Measurements from ENCODE around the gene TMEM181.
"Not testable (repeated sequence)": the region's sequence is repeated elsewhere in the genome, so short reads cannot be mapped to it uniquely, and the experiment has no call there.

TMEM181 gene

DNA sequence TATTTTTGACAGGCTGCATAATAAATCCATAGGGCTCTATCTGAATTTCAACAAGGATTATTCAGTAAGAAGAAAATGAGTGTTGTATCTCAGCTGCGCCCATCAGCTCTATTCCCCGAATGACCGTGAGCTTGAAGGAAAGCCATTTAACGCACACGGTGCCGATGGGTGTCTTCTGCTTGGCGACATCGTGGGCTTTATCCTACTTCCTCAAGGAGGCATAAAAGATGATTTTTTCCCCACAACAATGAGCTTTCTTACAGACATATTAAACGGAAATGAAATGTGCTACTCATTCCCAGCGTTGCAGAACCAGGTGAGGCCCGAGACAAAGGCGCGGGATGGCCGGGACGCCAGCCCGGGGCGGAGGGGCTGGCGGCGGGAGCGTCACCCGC, 83.9 kb downstream of the TMEM181 start:
- H3K4me1 ChIP-seq (ENCODE audit: control insufficient read depth, insufficient read depth, low read length, poor library complexity, severe bottlenecking), result peaks cover 22% of the 10 kb centered on the region
- H3K9me3 ChIP-seq (ENCODE audit: control insufficient read depth, low read length), result no peaks in the 10 kb centered on the region
- 8 to 9% methylated on average over 17 to 18 of the region's 21 CpGs for WGBS, 2 experiments (ENCODE audit: insufficient coverage in 2 of 2)
- H3K36me3 ChIP-seq (ENCODE audit: control insufficient read depth, insufficient read depth, low read length), result peaks cover 20% of the 10 kb centered on the region
- H3K4me3 ChIP-seq (ENCODE audit: extremely low read depth, insufficient read depth, low read length, poor library complexity, severe bottlenecking), result peak overlapping the region; percentile 92
- peak overlapping the region; percentile 90 for H3K27ac ChIP-seq (ENCODE audit: low read depth, low read length, severe bottlenecking)

DNA sequence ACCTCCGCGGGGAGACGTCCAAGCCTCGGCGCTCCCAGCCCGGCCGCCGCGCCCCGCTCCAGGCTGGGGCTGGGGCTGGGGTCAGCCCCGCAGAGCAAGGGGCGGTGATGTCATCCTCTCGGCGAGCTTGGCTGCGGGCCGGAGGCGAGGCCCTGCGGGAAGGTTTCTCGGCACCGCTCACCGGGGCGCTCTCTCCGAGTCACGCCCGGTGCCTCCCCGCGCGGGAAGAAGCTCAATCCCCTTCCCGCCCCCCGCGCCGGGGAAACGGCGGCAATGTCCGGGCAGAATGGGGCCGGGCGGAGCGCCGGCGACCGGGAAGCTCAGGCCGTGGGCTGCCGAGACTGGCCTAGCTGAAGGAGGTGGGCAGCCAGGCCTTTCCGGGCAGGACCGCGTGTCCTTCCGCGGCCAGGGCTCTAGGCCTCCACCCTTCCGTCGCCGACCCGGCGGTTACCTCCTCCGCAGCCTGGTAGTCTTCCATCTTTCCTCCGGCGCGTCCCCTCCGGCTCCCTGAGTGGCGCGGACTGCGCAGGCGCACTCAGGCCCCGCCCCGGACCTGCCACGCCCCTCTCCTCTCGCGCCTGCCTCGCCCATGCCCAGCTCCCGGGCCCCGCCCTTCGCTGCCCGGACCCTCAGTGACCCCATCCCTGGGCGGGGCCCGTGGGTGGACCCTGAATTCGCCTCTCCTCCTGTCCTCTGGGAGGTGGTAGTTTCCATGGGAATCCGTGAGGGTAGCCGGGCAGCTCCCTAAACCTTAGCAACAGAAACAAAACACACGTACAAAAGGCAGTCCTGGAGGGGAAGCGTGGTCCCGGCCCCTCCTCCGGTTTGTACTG, 84.6 kb downstream of the TMEM181 start, which contains the start of gene DYNLT1:
Gene DYNLT1, minus strand, starts transcription at position 513 of the 833 bp plus-strand sequence. Its CDS starts 35 bp downstream, at position 478.
- peak within 1 kb of the TSS; percentile 90 for H3K27ac ChIP-seq (ENCODE audit: low read depth, low read length, severe bottlenecking)
- WGBS, 2 experiments (ENCODE audit: insufficient coverage in 2 of 2), result 0 to 1% methylated on average over 67 to 77 of the region's 81 CpGs
- no peaks in the 10 kb centered on the region for H3K9me3 ChIP-seq (ENCODE audit: control insufficient read depth, low read length)

DNA sequence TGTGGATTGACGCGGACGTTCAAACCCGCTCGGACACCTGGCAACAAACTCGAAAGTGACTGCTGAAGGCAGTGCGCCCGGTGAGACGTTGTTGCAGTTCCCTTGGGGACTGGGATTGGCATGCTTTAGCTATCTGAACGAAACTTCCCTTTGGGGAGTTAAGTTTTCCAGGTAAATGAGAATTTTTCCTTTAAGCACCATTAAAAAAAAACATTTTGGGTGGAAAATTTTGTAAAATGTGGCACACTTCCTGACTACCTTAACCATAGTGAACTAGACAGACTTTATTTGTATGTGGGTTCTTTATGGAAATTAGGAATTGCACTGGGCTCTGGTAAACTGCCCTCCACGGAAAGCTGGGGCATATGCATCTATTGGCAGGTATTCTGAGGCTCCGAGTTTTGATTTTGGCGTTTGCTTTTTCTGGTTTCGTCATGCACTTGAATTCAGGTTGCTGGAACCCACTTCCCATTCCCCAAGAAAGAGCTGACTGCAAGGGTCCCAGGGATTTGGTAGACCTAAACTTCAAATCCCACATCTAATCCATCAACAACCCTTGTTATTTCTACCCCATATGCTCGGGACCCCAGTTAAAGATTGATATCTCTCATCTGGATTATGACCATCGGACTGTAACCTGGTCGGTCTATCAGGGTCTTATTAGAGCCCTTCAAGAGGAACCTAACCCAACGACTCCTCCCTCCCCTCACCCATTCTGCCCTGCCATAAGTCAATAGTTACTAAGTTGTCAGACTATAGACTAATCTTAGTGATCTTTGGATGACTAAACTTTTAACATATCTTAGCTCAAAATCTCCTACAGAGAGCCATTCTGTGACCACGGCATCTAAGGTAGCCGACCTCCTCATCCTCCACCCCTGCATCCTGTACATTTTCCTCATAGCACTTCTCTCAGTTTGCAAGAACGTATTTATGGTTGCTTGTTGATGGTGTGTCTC, 85.5 kb downstream of the TMEM181 start:
- peaks cover 34% of the 10 kb centered on the region for H3K4me1 ChIP-seq (ENCODE audit: control insufficient read depth, insufficient read depth, low read length, poor library complexity, severe bottlenecking)
- peak overlapping the region; percentile 92 for H3K4me3 ChIP-seq (ENCODE audit: extremely low read depth, insufficient read depth, low read length, poor library complexity, severe bottlenecking)
- peak overlapping the region; percentile 7 for H3K27ac ChIP-seq (ENCODE audit: low read depth, low read length, severe bottlenecking)
- WGBS, 2 experiments (ENCODE audit: insufficient coverage in 2 of 2), result 28 to 43% methylated on average over 11 to 15 of the region's 21 CpGs
- H3K36me3 ChIP-seq (ENCODE audit: control insufficient read depth, insufficient read depth, low read length), result peaks cover 14% of the 10 kb centered on the region
- H3K9me3 ChIP-seq (ENCODE audit: control insufficient read depth, low read length), result no peaks in the 10 kb centered on the region

More for the DNA sequence above, 84.6 kb downstream of the TMEM181 start, which contains the start of gene DYNLT1:
- Histone ChIP-seq H3K4me1 (ENCODE audit: control insufficient read depth, insufficient read depth, low read length, poor library complexity, severe bottlenecking) (peaks cover 27% of the 10 kb centered on the region), H3K36me3 (ENCODE audit: control insufficient read depth, insufficient read depth, low read length) (peaks cover 14% of the 10 kb centered on the region), H3K4me3 (ENCODE audit: extremely low read depth, insufficient read depth, low read length, poor library complexity, severe bottlenecking) (peak within 1 kb of the TSS; percentile 92)

DNA sequence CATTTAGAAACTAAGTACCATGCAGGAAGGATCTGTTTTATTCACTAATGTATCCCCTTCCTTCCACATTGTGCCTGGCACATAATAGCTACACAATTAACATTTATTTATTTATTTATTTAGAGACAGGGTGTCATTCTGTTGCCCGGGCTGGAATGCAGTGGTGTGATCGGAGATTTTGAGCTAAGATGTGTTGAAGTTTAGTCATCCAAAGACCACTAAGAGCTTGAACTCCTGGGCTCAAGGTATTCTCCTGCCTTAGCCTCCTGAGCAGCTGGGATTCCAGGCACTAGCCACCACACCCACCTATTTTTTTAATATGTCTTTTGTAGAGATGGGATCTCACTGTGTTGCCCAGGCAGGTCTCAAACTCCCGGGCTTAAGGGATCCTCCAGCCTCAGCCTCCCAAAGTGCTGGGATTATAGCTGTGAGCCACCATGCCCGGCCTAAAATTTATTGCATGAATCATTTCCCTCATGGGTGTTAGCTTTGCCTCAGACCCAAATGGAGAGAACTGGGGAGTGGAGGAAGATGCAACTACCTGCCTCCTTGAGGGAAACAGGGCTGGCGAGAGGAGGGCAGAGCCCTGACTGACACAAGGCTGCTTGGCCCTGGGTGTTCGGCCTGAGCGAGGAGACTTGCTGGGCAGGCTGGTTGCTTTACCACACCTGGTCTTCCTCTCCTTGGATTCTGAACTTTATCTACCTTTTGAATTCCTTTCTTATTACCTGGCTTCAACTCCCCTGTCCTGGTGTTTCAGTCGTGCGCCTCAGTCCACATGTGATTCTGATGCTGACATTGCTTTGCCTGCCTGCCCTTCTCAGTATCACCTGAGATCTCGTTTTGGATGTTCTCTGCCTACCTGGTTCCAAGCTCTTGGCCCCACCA, 86.4 kb downstream of the TMEM181 start:
- Histone ChIP-seq H3K9me3 (ENCODE audit: control insufficient read depth, low read length) (no peaks in the 10 kb centered on the region), H3K4me1 (ENCODE audit: control insufficient read depth, insufficient read depth, low read length, poor library complexity, severe bottlenecking) (peaks cover 30% of the 10 kb centered on the region), H3K36me3 (ENCODE audit: control insufficient read depth, insufficient read depth, low read length) (peaks cover 14% of the 10 kb centered on the region), H3K4me3 (ENCODE audit: extremely low read depth, insufficient read depth, low read length, poor library complexity, severe bottlenecking) (no peak overlapping the region), H3K27ac (ENCODE audit: low read depth, low read length, severe bottlenecking) (no peak overlapping the region)
- 79 to 85% methylated on average over 6 to 7 of the region's 10 CpGs for WGBS, 2 experiments (ENCODE audit: insufficient coverage in 2 of 2)

DNA sequence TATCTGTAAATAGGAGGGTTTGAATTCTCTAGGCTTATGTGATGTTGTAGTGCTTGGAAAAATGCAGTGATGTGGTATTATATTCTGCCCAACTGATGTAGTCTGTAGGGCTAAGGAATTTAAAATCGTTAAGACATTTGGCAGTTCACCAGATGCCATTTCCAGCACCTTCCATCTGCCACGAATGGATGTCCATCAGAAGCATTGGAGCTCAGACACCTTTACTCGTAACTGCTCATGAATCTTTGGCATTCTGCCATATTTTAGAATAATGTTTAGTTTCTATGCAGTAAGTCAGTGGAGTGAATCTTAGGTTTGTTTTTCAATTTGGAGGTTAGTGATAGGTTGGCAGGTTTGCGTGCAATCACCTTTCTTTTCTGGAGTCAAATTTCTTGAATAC, 87.6 kb downstream of the TMEM181 start:
- peaks cover 25% of the 10 kb centered on the region for H3K4me1 ChIP-seq (ENCODE audit: control insufficient read depth, insufficient read depth, low read length, poor library complexity, severe bottlenecking)
- no peak overlapping the region for H3K4me3 ChIP-seq (ENCODE audit: extremely low read depth, insufficient read depth, low read length, poor library complexity, severe bottlenecking)
- WGBS, 2 experiments (ENCODE audit: insufficient coverage in 2 of 2), result 75 to 81% methylated on average over 3 to 4 of the region's 4 CpGs
- H3K9me3 ChIP-seq (ENCODE audit: control insufficient read depth, low read length), result no peaks in the 10 kb centered on the region
- no peak overlapping the region for H3K27ac ChIP-seq (ENCODE audit: low read depth, low read length, severe bottlenecking)
- peaks cover 5% of the 10 kb centered on the region for H3K36me3 ChIP-seq (ENCODE audit: control insufficient read depth, insufficient read depth, low read length)

DNA sequence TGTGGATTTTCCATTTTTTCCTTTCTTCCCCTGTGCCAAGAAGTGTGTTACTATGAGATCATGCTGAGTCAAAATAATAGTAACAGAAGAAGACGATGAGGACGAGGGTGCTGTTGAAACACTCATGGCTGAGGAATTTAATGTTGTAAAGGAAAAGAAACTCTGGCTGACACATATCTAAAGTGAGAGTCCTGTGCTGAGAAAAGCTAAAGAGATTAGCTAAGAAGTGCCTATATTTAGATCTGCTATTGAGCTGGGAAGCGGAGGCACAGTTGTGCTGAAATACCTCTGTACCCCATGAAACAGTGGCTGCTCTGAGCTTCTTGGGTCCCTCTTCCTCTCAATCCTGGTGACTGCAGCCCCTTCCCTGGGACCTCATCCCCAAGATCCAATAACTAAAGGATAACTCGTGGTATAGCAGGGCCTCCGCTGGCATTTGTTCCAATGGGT, 88.8 kb downstream of the TMEM181 start:
- 61 to 92% methylated on average over 3 of the region's 5 CpGs for WGBS, 2 experiments (ENCODE audit: insufficient coverage in 2 of 2)
- peak overlapping the region; percentile 69 for H3K27ac ChIP-seq (ENCODE audit: low read depth, low read length, severe bottlenecking)
- H3K4me3 ChIP-seq (ENCODE audit: extremely low read depth, insufficient read depth, low read length, poor library complexity, severe bottlenecking), result no peak overlapping the region
- H3K36me3 ChIP-seq (ENCODE audit: control insufficient read depth, insufficient read depth, low read length), result no peaks in the 10 kb centered on the region
- no peaks in the 10 kb centered on the region for H3K9me3 ChIP-seq (ENCODE audit: control insufficient read depth, low read length)
- H3K4me1 ChIP-seq (ENCODE audit: control insufficient read depth, insufficient read depth, low read length, poor library complexity, severe bottlenecking), result peaks cover 21% of the 10 kb centered on the region

DNA sequence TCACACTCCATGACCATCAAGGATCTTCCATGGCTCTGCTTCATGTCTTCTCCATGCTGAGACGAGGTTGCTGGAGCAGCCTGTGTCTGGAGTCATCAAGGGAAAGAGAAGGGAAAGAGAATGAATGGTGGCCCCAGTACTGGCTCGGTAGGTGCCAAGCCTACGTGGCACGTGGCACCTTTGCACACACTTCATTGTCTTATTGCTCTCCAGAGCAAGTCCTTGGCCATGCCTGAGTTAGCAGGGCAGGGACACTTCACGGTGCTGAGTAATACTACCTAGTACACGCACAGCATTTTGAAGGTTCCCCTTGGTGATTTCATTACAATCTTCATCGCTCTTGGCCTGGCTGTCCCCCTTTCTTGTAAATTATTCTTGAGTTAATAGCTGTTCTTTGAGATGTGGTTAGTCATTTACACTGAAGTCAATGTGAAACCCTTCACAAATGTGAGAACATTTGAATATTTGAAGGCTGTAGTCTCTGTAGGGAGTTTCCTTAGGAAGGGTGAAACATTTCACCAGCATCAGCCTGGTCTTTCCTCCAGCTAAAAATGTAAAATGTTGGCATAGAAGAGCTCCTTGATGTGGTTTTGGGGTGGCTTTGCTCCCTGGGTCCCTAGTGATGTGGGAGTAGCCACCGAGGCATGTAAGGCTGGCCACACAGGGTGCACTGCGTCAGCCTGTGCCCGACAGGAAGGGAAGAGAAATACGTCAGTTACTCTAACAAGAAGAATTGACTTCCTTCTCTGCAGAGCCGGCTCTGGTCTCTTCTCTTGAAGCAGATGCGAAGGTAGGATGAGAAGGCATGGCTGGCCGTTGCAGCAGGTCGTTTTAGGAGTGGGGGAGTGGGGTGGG, 89.6 kb downstream of the TMEM181 start, which contains the start of gene SYTL3:
Gene SYTL3, plus strand, starts transcription at position 766 of the 855 bp plus-strand sequence. CDS start 13,215 bp downstream, outside the sequence.
- peak within 1 kb of the TSS; percentile 69 for H3K27ac ChIP-seq (ENCODE audit: low read depth, low read length, severe bottlenecking)
- 76 to 84% methylated on average over 10 to 12 of the region's 15 CpGs for WGBS, 2 experiments (ENCODE audit: insufficient coverage in 2 of 2)
- peaks cover 29% of the 10 kb centered on the region for H3K4me1 ChIP-seq (ENCODE audit: control insufficient read depth, insufficient read depth, low read length, poor library complexity, severe bottlenecking)
- no peaks in the 10 kb centered on the region for H3K9me3 ChIP-seq (ENCODE audit: control insufficient read depth, low read length)
- H3K36me3 ChIP-seq (ENCODE audit: control insufficient read depth, insufficient read depth, low read length), result no peaks in the 10 kb centered on the region
- H3K4me3 ChIP-seq (ENCODE audit: extremely low read depth, insufficient read depth, low read length, poor library complexity, severe bottlenecking), result no peak within 1 kb of the TSS

DNA sequence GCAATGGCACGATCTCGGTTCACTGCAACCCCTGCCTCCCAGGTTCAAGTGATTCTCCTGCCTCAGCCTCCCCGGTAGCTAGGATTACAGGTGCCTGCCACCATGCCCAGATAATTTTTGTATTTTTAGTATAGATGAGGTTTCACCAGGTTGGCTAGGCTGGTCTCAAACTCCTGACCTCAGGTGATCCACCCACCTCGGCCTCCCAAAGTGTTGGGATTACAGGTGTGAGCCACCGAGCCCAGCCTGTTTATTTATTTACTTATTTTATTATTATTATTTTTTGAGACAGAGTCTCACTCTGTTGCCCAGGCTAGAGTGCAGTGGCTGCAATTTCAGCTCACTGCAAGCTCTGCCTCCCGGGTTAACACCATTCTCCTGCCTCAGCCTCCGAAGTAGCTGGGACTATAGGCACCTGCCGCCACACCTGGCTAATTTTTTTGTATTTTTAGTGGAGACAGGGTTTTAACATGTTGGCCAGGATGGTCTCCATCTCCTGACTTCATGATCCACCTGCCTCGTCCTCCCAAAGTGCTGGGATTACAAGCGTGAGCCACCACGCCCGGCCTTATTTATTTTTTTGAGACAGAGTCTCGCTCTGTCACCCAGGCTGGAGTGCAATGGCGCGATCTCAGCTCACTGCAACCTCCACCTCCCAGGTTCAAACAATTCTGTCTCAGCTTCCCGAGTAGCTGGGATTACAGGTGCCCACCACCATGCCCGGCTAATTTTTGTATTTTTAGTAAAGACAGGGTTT, 92.3 kb downstream of the TMEM181 start:
- 87 to 91% methylated on average over 10 to 12 of the region's 17 CpGs for WGBS, 2 experiments (ENCODE audit: insufficient coverage in 2 of 2)
- H3K4me3 ChIP-seq (ENCODE audit: extremely low read depth, insufficient read depth, low read length, poor library complexity, severe bottlenecking); H3K9me3 ChIP-seq (ENCODE audit: control insufficient read depth, low read length): not testable (repeated sequence)

More for the DNA sequence above, 92.3 kb downstream of the TMEM181 start:
- not testable (repeated sequence) for H3K36me3 ChIP-seq (ENCODE audit: control insufficient read depth, insufficient read depth, low read length); H3K27ac ChIP-seq (ENCODE audit: low read depth, low read length, severe bottlenecking)
- peaks cover 36% of the 10 kb centered on the region for H3K4me1 ChIP-seq (ENCODE audit: control insufficient read depth, insufficient read depth, low read length, poor library complexity, severe bottlenecking)

Data from mesodermal cell (in vitro differentiated cells).